Measurements from ENCODE around the gene GRK5.

GRK5 gene

DNA sequence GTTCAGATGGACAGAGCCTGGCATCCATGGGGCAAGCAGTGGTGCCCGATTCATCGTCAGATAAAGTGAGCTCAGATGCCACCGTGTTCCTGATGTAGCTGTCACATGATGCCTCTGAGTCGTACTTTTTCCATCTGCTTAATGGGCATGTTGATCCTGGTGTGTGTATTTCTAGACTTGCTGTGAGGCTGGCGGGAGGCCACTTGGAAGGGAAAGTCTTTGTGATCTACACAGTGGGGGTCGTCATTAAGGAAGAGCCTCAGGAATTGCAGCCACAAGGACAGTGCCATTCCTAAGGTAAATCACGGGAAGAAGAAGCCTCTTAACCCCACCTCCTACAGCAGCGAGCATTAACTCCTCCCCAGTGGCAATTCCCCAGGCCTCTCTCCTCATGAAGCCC, 272.2 kb downstream of the GRK5 start:
- H3K4me3 ChIP-seq (ENCODE audit: low read depth in 1 of 2, low read length in 1 of 2), result no peak overlapping the region
- H3K27me3 ChIP-seq, result no peaks in the 10 kb centered on the region
- TF ChIP-seq CTCF (IDR thresholded peaks at IDR 0.05), result no peak
- no peaks in the 10 kb centered on the region for H3K36me3 ChIP-seq
- no peak overlapping the region for H3K27ac ChIP-seq
- peaks cover 27 to 47% of the 10 kb centered on the region in 2 experiments for H3K4me1 ChIP-seq (ENCODE audit: control insufficient read depth in 1 of 2, insufficient read depth in 1 of 2, low read depth in 1 of 2, low read length in 1 of 2)
- peaks cover 6% of the 10 kb centered on the region for H3K9me3 ChIP-seq

- Histone ChIP-seq H3K27ac (no peak overlapping the region), H3K27me3 (no peaks in the 10 kb centered on the region), H3K36me3 (no peaks in the 10 kb centered on the region), H3K4me3 (ENCODE audit: low read depth in 1 of 2, low read length in 1 of 2) (no peak overlapping the region), H3K4me1 (ENCODE audit: control insufficient read depth in 1 of 2, insufficient read depth in 1 of 2, low read depth in 1 of 2, low read length in 1 of 2) (peaks cover 27 to 47% of the 10 kb centered on the region in 2 experiments), H3K9me3 (peaks cover 6% of the 10 kb centered on the region)
- TF ChIP-seq CTCF (IDR thresholded peaks at IDR 0.05), result no peak
These were observed 273.3 kb downstream of the GRK5 start for GRCh38 chr10:119480667-119481066.

DNA sequence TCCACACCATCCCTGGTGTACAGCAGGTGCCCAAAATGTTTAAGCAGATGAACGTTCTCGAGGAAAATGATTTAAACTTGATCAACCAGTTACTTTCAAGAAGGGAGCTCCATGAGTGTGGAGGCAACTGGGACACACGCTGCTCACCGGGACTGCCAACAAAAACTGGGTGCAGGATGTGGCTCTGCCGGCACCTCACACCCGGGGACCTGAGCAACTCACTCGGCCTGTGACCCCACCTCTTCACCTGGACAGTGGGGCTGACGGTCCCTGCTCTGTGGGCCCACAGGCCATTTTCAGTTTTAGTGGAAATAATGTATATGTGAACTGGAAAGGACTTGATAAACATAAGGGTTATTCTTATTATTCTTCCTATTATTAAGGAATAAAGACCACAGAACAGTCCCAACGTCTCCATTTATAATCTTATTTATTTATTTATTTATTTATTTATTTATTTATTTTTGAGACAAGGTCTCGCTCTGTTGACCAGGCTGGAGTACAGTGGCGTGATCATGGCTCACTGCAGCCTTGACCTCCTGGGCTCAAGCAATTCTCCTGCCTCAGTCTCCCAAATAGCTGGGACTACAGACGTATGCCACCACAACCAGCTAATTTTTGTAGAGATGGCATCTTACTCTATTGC, 274.5 kb downstream of the GRK5 start:
- no peaks in the 10 kb centered on the region for H3K27me3 ChIP-seq
- H3K27ac ChIP-seq, result no peak overlapping the region
- no peak for TF ChIP-seq CTCF (IDR thresholded peaks at IDR 0.05)
- peaks cover 24 to 41% of the 10 kb centered on the region in 2 experiments for H3K4me1 ChIP-seq (ENCODE audit: control insufficient read depth in 1 of 2, insufficient read depth in 1 of 2, low read depth in 1 of 2, low read length in 1 of 2)
- H3K36me3 ChIP-seq, result no peaks in the 10 kb centered on the region
- H3K9me3 ChIP-seq, result peaks cover 6% of the 10 kb centered on the region
- H3K4me3 ChIP-seq (ENCODE audit: low read depth in 1 of 2, low read length in 1 of 2), result no peak overlapping the region

- TF ChIP-seq CTCF (IDR thresholded peaks at IDR 0.05), result no peak
- peaks cover 6% of the 10 kb centered on the region for H3K9me3 ChIP-seq
- H3K4me3 ChIP-seq (ENCODE audit: low read depth in 1 of 2, low read length in 1 of 2), result no peak overlapping the region
- no peaks in the 10 kb centered on the region for H3K36me3 ChIP-seq
- H3K27ac ChIP-seq, result peak overlapping the region; percentile 68
- H3K4me1 ChIP-seq (ENCODE audit: control insufficient read depth in 1 of 2, insufficient read depth in 1 of 2, low read depth in 1 of 2, low read length in 1 of 2), result peaks cover 17 to 31% of the 10 kb centered on the region in 2 experiments
- no peaks in the 10 kb centered on the region for H3K27me3 ChIP-seq
These were observed 275.6 kb downstream of the GRK5 start for GRCh38 chr10:119483001-119483400.

DNA sequence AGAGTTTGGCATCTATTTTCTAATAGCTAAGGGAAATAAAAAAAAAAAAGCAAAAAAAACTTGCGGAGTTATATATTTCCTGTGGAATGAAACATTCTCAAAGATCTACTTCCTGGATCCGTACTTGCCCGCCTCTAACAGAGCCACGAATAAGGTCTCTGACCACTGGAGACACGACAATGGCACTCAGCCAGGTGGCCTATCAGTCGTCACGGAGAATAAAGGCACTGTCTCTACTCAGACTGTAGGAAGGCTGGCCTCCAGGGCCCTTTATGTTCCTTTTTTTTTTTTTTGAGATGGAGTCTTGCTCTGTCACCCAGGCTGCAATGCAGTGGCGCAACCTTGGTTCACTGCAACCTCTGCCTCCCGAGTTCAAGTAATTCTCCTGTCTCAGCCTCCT, 276.5 kb downstream of the GRK5 start:
- peaks cover 9 to 23% of the 10 kb centered on the region in 2 experiments for H3K4me1 ChIP-seq (ENCODE audit: control insufficient read depth in 1 of 2, insufficient read depth in 1 of 2, low read depth in 1 of 2, low read length in 1 of 2)
- H3K36me3 ChIP-seq, result no peaks in the 10 kb centered on the region
- peaks cover 6% of the 10 kb centered on the region for H3K9me3 ChIP-seq
- H3K27me3 ChIP-seq, result no peaks in the 10 kb centered on the region
- H3K27ac ChIP-seq, result peak overlapping the region; percentile 68
- no peak for TF ChIP-seq CTCF (IDR thresholded peaks at IDR 0.05)
- H3K4me3 ChIP-seq (ENCODE audit: low read depth in 1 of 2, low read length in 1 of 2), result no peak overlapping the region

Measured in neutrophil (primary cell).